ENCODE measurements around the gene CCDC85C.

CCDC85C gene

DNA sequence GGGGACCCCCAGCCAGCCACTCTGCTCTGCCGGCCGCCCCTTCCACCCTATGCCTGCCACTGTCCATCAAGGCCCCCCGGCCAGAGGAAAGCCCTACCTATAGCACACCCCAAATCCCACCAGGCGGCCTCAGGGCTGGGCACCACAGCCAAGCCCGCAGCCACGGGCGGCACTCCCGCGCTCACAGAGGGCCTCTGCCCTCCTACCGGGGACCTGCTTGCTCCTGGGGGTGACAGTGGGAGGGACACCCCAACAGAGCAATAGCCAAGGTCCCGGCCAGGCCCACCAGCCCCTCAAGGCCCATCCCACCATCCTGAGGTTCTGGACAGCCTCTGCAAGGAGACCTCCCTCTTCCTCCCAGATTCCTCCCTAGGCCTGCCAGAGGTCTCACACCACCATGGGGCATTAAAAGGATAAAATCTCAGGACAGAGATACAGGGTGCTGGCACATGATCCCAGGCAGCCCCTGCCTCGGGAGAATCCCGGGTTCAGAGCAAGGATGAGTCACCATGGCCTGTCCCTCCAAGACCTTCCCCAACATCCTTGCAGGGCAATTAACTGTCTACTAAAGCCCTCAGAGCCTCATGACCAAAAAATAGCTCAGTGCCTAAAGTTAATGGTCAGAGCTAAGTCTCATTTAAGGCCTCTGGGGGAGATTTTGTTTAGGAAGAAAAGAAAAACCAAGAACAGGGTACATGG, 17.1 kb downstream of the CCDC85C start:
- TF ChIP-seq, protein P1, sequence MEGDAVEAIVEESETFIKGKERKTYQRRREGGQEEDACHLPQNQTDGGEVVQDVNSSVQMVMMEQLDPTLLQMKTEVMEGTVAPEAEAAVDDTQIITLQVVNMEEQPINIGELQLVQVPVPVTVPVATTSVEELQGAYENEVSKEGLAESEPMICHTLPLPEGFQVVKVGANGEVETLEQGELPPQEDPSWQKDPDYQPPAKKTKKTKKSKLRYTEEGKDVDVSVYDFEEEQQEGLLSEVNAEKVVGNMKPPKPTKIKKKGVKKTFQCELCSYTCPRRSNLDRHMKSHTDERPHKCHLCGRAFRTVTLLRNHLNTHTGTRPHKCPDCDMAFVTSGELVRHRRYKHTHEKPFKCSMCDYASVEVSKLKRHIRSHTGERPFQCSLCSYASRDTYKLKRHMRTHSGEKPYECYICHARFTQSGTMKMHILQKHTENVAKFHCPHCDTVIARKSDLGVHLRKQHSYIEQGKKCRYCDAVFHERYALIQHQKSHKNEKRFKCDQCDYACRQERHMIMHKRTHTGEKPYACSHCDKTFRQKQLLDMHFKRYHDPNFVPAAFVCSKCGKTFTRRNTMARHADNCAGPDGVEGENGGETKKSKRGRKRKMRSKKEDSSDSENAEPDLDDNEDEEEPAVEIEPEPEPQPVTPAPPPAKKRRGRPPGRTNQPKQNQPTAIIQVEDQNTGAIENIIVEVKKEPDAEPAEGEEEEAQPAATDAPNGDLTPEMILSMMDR (conservative IDR thresholded peaks at IDR 0.05) = no peak
- H3K27ac ChIP-seq = no peak overlapping the region

DNA sequence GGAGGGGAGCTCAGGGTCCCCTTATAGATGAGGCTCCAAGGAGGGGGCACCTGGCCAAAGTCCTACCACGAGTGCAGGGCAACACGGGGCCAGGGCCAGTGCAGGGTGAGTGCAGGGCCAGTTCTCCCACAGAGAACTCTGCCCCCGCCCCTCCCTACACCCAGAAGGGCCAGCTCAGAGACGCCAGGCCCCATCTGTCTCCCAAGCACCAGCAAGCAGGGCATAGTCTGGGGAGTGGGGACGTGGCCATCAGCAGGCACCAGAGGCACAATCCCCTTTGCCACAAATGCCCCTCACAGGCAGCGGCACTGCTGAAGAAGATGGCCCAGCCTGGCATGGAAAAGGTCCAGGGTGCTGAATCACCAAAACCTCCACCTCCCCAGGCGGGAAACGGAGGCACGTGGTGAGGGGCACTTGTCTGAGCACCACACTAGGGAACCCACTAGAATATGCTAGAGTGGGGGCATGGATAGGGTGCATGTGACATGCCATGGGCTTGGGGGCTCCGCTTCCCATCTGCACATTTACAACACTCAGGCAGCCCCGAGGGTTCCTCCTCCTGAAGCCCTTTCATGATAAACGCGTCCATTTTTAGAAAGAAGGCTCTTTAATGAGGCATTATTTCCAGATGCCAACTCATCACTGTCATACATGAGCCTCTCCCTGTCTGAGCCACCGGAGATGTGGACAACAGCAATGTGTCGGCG, 17.8 kb downstream of the CCDC85C start:
- TF ChIP-seq, protein P1 (conservative IDR thresholded peaks at IDR 0.05) = no peak
- H3K27ac ChIP-seq = no peak overlapping the region

DNA sequence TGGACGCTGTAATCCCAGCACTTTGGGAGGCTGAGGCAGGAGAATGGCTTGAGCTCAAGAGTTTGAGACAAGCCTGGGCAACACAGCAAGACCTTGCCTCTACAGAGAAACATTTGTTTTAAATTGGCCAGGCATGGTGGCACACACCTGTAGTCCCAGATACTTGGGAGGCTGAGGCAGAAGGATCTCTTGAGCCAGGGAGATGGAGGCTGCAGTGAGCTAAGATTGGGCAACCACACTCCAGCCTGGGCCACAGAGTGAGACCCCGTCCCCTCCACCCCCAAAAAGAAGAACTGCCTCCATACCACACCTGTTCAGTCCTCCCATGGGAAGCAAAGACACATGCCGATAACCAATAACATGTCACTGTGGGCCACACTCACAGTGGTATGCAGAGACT, 19.2 kb downstream of the CCDC85C start:
- TF ChIP-seq, protein P1 (conservative IDR thresholded peaks at IDR 0.05) = no peak
- 0 out of 2 replicates have a peak overlapping the region, but pooled peaks have one; percentile 33 for H3K27ac ChIP-seq

DNA sequence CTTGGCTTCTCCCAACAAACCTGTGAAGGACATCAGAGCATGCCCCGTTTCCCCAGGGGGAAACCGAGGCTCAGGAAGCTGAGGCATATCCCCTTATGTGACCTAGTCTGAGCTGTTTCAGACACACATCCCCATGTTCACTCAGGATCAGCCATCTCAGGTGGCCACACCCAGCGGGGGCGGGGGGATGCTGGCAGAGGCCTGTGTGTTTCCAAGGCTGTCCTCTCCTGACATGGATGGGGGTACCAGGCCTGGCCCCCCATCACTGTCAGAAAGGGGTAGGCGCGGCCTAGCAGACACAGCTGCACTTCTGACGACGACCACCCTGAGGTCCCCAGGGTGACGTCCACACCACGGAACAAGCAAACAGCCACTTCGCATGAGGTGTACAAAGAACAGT, 22.1 kb downstream of the CCDC85C start:
- no peak overlapping the region for H3K27ac ChIP-seq
- TF ChIP-seq, protein P1 (conservative IDR thresholded peaks at IDR 0.05) = no peak

DNA sequence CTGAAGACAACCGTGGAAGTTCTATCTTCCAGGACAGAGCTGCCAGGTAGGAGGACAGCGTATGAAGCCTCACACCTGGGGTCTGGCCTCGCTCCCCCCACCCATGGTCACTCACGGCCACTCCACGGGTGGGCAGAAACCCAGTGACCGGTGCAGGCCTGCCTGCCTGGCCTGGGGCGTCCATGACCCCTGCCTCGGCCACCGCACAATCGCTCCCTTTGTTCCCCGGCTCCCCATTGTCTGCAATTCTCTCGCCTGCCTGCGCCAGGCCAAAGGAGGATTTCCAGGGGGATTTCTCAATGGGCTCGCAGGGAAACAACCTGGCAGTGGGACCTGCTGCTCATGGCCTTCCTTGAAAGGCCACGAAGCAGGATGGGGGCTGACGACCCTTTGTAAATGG, 22.6 kb downstream of the CCDC85C start:
- TF ChIP-seq, protein P1 (conservative IDR thresholded peaks at IDR 0.05) = no peak
- H3K27ac ChIP-seq = peak overlapping the region; percentile 92; the same call in 1 of the 2 replicates

DNA sequence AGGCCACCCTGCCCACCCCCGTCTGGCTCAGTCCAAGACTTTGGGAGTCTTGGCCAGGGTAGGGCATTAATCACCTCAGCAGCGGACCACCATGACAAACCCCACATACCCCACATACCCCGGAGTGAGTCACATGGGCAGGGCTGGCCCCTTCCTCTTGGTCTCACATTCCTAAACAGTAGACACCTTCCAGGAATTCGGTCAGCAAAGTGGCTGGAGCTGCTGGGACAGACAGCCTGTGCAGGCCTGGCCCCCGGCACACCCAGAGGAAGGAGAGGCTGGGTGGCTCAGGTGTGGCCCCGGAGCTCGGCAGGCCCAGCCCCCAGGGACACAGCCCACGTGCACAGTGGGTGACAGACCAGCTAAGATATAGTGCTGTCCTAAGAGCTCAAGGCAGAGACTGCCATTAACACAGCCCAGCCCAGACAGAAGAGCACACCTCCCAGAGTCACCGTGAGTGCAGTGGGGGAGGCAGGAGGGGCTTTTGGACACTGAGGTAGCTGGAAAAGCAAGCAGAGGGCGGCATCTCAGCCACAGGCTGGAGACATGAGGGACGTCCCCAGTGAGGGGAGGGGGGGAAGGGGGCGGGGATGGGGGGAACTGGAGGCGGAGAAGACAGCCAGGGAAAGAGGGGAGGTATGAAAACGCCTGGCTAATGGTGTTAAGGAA, 24.0 kb downstream of the CCDC85C start:
- TF ChIP-seq, protein P1 (conservative IDR thresholded peaks at IDR 0.05) = no peak
- peak overlapping the region; percentile 92 for H3K27ac ChIP-seq

DNA sequence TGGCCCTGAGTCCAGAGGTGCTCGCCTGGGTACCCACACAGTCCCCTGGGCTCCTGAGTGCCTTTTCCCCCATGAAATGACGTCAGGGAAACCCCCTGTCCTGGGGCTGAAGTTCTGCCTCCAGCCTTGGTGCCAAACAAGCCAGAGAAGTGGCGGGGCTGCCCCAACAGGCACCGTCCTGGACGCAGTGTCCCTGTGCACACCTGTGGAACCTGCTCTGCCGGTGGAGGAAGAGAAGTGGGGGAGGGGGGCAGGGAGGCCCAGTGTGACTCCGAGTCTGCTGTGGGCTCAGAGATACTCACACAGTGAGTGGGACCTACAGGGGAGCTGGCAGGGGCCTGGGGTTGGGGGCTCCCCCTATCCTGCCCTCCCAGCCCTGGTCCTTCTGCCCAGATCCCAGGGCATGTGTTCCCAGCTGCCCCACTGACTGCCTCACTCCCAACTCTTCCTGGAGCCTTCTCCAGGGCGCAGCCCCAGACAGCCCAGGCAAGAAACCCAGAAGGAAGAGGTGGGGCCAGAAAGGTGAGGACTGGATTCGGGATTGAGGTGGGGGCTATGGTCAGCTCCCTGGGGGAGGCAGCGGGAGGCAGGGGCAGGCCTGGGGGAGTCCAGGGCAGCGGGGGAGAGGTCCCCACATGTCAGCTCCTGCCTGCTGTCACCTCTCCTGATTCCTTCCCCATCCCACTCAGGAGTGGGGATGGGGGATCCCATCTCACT, 24.7 kb downstream of the CCDC85C start:
- H3K27ac ChIP-seq = peak overlapping the region; percentile 92
- TF ChIP-seq, protein P1 (conservative IDR thresholded peaks at IDR 0.05) = no peak
